K562 (cell line): ENCODE measurements around the gene DNASE1L1. TPM values are rescaled to one million over a fixed set of nuclear protein-coding genes. Genes with fewer than 3 reads are reported as not detected.

ENCODE experiments used
- ATAC-seq: fragments of 200-7000 bp; cut with Tn5 transposase; 3 replicates; pipeline ENCODE4 v1.9.1; 2020; ENCODE audit warnings: moderate library complexity
- BruUV-seq: library from RNA; stranded (reverse); fragments of 400-500 nt; replicated peaks from 2 replicates; lab custom pipeline; 2021; lab: Mats Ljungman, UMichigan
- CTCF ChIA-PET: fragments of 300-600 bp; formaldehyde crosslinking; extraction: SDS; loops from one replicate; lab custom pipeline; 2021; ENCODE audit warnings: low intra/inter-chr PET ratio; lab: Yijun Ruan, JAX
- POLR2A ChIA-PET: fragments of 300-600, 350-650 bp; sonication (Branson Sonifier 250); formaldehyde crosslinking; extraction: SDS; loops from one replicate; lab custom pipeline; 2021; ENCODE audit warnings: antibody characterized with exemption, inconsistent platforms; lab: Yijun Ruan, JAX
- DNase-seq, 4 experiments: peaks; one replicate each; pipeline versions ENCODE4 v3.0.0 to v3.0.0-alpha.2; 2011 to 2018; ENCODE audit warnings: low spot score in 3 of 4, mixed read lengths in 3 of 4; ENCODE audit errors: extremely low read depth in 1 of 4
- FAIRE-seq: peaks from 2 replicates; lab custom pipeline; 2011; peaks lifted over from hg19 to GRCh38; lab: Jason Lieb, UNC
- H2AFZ ChIP-seq: 2 replicates; pipeline ENCODE4 v1.6.0; 2011; ENCODE audit warnings: low read depth, low read length, control low read depth, inconsistent platforms
- H3K27ac ChIP-seq: fragments of 200-600 bp; 3 replicates; pipeline ENCODE4 v1.8.0; 2011; ENCODE audit warnings: low read depth, mild to moderate bottlenecking, control low read depth, inconsistent platforms, low read length, moderate library complexity, mixed read lengths; ENCODE audit errors: extremely low read depth
- H3K27me3 ChIP-seq, 2 experiments: fragments of 300-600 bp in 1 of 2; 2 replicates in 1 of 2; 3 replicates in 1 of 2; pipeline versions ENCODE4 v1.6.0 to v1.8.0; 2011; ENCODE audit warnings: inconsistent platforms in 2 of 2, low read length in 2 of 2, mild to moderate bottlenecking in 1 of 2, mixed read lengths in 1 of 2, moderate library complexity in 1 of 2; ENCODE audit not compliant: control insufficient read depth in 2 of 2, insufficient read depth in 2 of 2
- H3K36me3 ChIP-seq: fragments of 300-600 bp; 3 replicates; pipeline ENCODE4 v1.8.0; 2011; ENCODE audit warnings: mild to moderate bottlenecking, low read length, inconsistent platforms; ENCODE audit not compliant: control insufficient read depth, insufficient read depth
- H3K4me1 ChIP-seq, 2 experiments: fragments of 200-600 bp in 1 of 2; replicated peaks in 1 of 2; 2 replicates in 1 of 2; 3 replicates in 1 of 2; pipeline versions ENCODE4 v1.5.1 to v1.8.0; 2011; ENCODE audit warnings: inconsistent platforms in 2 of 2, low read length in 2 of 2, mild to moderate bottlenecking in 1 of 2, mixed read lengths in 1 of 2, moderate library complexity in 1 of 2; ENCODE audit not compliant: control insufficient read depth in 2 of 2, insufficient read depth in 2 of 2
- H3K4me2 ChIP-seq: 2 replicates; pipeline ENCODE4 v1.6.1; 2011; ENCODE audit warnings: low read length, control low read depth, inconsistent platforms, mixed read lengths; ENCODE audit not compliant: insufficient read depth
- H3K4me3 ChIP-seq: fragments of 200-600 bp; sonication (generic), shearing (Covaris generic); 2 replicates; pipeline ENCODE4 v1.5.1; 2016; ENCODE audit warnings: control low read depth, inconsistent platforms
- H3K79me2 ChIP-seq: fragments of 200-600 bp; 3 replicates; pipeline ENCODE4 v1.8.0; 2011; ENCODE audit warnings: low read length, inconsistent platforms; ENCODE audit not compliant: control insufficient read depth, insufficient read depth
- H3K9ac ChIP-seq, 2 experiments: 2 replicates each; pipeline versions ENCODE4 v1.6.0 to v1.6.1; 2011; ENCODE audit warnings: low read depth in 2 of 2, low read length in 2 of 2, control low read depth in 1 of 2, inconsistent platforms in 1 of 2, mild to moderate bottlenecking in 1 of 2, mixed read lengths in 1 of 2; ENCODE audit not compliant: insufficient read depth in 1 of 2
- H3K9me1 ChIP-seq: one replicate; pipeline ENCODE4 v1.6.0; 2011; ENCODE audit warnings: inconsistent platforms, mild to moderate bottlenecking, low read length, moderate library complexity; ENCODE audit not compliant: control insufficient read depth, insufficient read depth
- H3K9me3 ChIP-seq: replicated peaks from 2 replicates; pipeline ENCODE4 v1.5.1; 2011; ENCODE audit warnings: low read depth, low read length, inconsistent platforms; ENCODE audit not compliant: control insufficient read depth, insufficient read depth
- H4K20me1 ChIP-seq: replicated peaks from 2 replicates; pipeline ENCODE4 v1.6.1; 2011; ENCODE audit warnings: low read length, inconsistent platforms, mixed read lengths; ENCODE audit not compliant: control insufficient read depth, insufficient read depth
- CTBP1 ChIP-seq: fragments of 450-650 bp; IDR thresholded peaks from 2 replicates; pipeline ENCODE4 v1.6.1; 2016; ENCODE audit warnings: borderline replicate concordance
- KAT7 ChIP-seq: sonication (generic); formaldehyde crosslinking; IDR thresholded peaks from 2 replicates; pipeline ENCODE4 v1.8.0; 2022; ENCODE audit warnings: missing genetic modification reagents, mild to moderate bottlenecking, borderline replicate concordance
- POLR2A ChIP-seq: fragments of 450-650 bp; conservative IDR thresholded peaks from 2 replicates; pipeline ENCODE4 v1.6.1; 2016
- POLR2G ChIP-seq: fragments of 200-400 bp; formaldehyde crosslinking; IDR thresholded peaks from 2 replicates; pipeline ENCODE4 v1.6.1; 2017; ENCODE audit warnings: low read depth, mild to moderate bottlenecking, antibody characterized with exemption, low read length, moderate library complexity
- POLR2H ChIP-seq: IDR thresholded peaks from 2 replicates; pipeline ENCODE4 v1.6.1; 2016; ENCODE audit warnings: missing genetic modification characterization, low read depth, mild to moderate bottlenecking, control low read depth, missing compliant biosample characterization, moderate library complexity
- RBFOX2 ChIP-seq: fragments of 200-400 bp; formaldehyde crosslinking; IDR thresholded peaks from 2 replicates; pipeline ENCODE4 v1.6.1; 2017; ENCODE audit warnings: low read depth, mild to moderate bottlenecking, low read length, moderate library complexity
- SIN3B ChIP-seq: fragments of 450-650 bp; IDR thresholded peaks from 2 replicates; pipeline ENCODE4 v1.6.1; 2017; ENCODE audit warnings: low read depth, mild to moderate bottlenecking, moderate library complexity
- TAF9B ChIP-seq: fragments of 450-650 bp; IDR thresholded peaks from 2 replicates; pipeline ENCODE4 v1.6.1; 2018; ENCODE audit warnings: mild to moderate bottlenecking; ENCODE audit not compliant: partially characterized antibody
- TCF3 ChIP-seq: sonication (generic); formaldehyde crosslinking; IDR thresholded peaks from 2 replicates; pipeline ENCODE4 v1.4.0; 2020; ENCODE audit warnings: mild to moderate bottlenecking, missing genetic modification reagents
- ZNF41 ChIP-seq: fragments of 250-450 bp; sonication (Bioruptor Pico); conservative IDR thresholded peaks from 2 replicates; pipeline ENCODE4 v1.4.0; 2020; ENCODE audit warnings: mild to moderate bottlenecking
- ZNF695 ChIP-seq: fragments of 450-650 bp; formaldehyde crosslinking; IDR thresholded peaks from 2 replicates; pipeline ENCODE4 v1.4.0; 2020; ENCODE audit warnings: mild to moderate bottlenecking, moderate library complexity
- WGBS: fragments of 100-300 bp; shearing (Covaris generic); methylation state at CpG from one replicate; pipeline ENCODE4 v1.1.6; 2016; ENCODE audit warnings: low coverage, mixed read lengths; ENCODE audit not compliant: insufficient coverage; ENCODE audit errors: missing lambda C conversion rate; 5-methylcytosine and 5-hydroxymethylcytosine counted together
- in situ Hi-C: fragments of 300-500 bp; cut with MboI; formaldehyde crosslinking; loops from 4 replicates; pipeline ENCODE4 v1.15.0; 2018; ENCODE audit warnings: inconsistent platforms, mixed read lengths
- intact Hi-C: fragments of 100-400 bp; cut with micrococcal nuclease; formaldehyde crosslinking; loops from 2 replicates; pipeline ENCODE4 v1.14.2; 2022
- polyA plus RNA-seq, 8 experiments: library from polyadenylated mRNA; depleted of rRNA in 4 of 8; stranded (reverse) in 5 of 8; unstranded in 3 of 8; fragments of >200 nt; fragmentation: Nextera tagmentation in 2 of 8; fragmentation: Illumina TruSeq in 1 of 8; extraction: Ambion mirVana in 2 of 8; extraction: Trizol in 1 of 8; gene quantifications; 2 replicates each; pipeline versions ENCODE4 v1.2.1 to v1.2.3, GENCODE V29; 2011 to 2014; ENCODE audit warnings: inconsistent platforms in 1 of 8, missing spikeins in 1 of 8
- total RNA-seq, 7 experiments: library from RNA; depleted of rRNA in 6 of 7; stranded (reverse); fragments of >200 nt in 6 of 7; fragmentation: Illumina TruSeq in 2 of 7; extraction: Trizol in 2 of 7; gene quantifications; 2 replicates each; pipeline versions ENCODE4 v1.2.1 to v1.2.3, GENCODE V29; 2011 to 2021; ENCODE audit warnings: low replicate concordance in 1 of 7
- TF ChIP-seq, protein P1 (sequence below): sonication (generic); formaldehyde crosslinking; IDR thresholded peaks from 2 replicates; pipeline ENCODE4 v1.9.0; 2022; ENCODE audit warnings: mild to moderate bottlenecking, missing genetic modification reagents

The DNASE1L1 gene
- total and polyA plus RNA-seq, 9 of the 15 experiments (the other 6 are each of a cell fraction or from before 2014, with no cell fraction given) = 0.73 to 12.6 (median 7.9) TPM

- no TSS peak for BruUV-seq
- no peak overlapping the region for H2AFZ ChIP-seq
- CTCF ChIA-PET = no interaction called here
- in situ Hi-C loops = no loop called here
- H3K27me3 ChIP-seq = no peaks in the 10 kb centered on the region
- intact Hi-C loops = no loop called here
- H3K79me2 ChIP-seq = peaks cover 61% of the 10 kb centered on the region
- H3K9me1 ChIP-seq = no peaks in the 10 kb centered on the region
- H3K4me2 ChIP-seq = no peak overlapping the region
- H3K9ac ChIP-seq = peak overlapping the region in 1 of 2 experiments; percentile 26; a peak in 1 of 4 replicates
- TF ChIP-seq POLR2H (tag) = no peak
- no peak for TF ChIP-seq SIN3B
- no peak for TF ChIP-seq ZNF695
- TF ChIP-seq TAF9B = no peak
- no peak for TF ChIP-seq TCF3 (CRISPR knock-in tag)
- peak; percentile 75 for TF ChIP-seq RBFOX2
- no peak for TF ChIP-seq CTBP1
- 0 out of 2 replicates have a peak, but pooled peaks have one; percentile 44 for TF ChIP-seq KAT7
- no peak for TF ChIP-seq ZNF41 (CRISPR knock-in tag)
- 0 out of 2 replicates have a peak, but pooled peaks have one; percentile 27 for TF ChIP-seq POLR2A
- TF ChIP-seq POLR2G = peak; percentile 58
- TF ChIP-seq, protein P1, sequence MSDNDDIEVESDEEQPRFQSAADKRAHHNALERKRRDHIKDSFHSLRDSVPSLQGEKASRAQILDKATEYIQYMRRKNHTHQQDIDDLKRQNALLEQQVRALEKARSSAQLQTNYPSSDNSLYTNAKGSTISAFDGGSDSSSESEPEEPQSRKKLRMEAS = peak; percentile 17; the same call in 1 of the 2 replicates
- no peaks in the 10 kb centered on the region for H3K9me3 ChIP-seq
- H3K27ac ChIP-seq = no peak overlapping the region
- peaks cover 10 to 61% of the 10 kb centered on the region in 2 experiments for H3K4me1 ChIP-seq
- POLR2A ChIA-PET = interaction anchor here (0.7 to 1.2 kb wide), 3 partner anchors 9 to 17 kb away, joined by 3 to 4 read pairs (median 3); no protein-coding TSS in a partner anchor
- peaks cover 74% of the 10 kb centered on the region; the same call in 2 of the 3 replicates for H3K36me3 ChIP-seq
- DNase-seq = no peak
- no peak overlapping the region for H3K4me3 ChIP-seq
- WGBS = 95% methylated on average over 13 of the region's 32 CpGs
- no peaks in the 10 kb centered on the region; the same call in 1 of the 2 replicates for H4K20me1 ChIP-seq
- FAIRE-seq = no peak
- no peak for ATAC-seq
These were observed 42.9 kb downstream of the DNASE1L1 start for GRCh38 chrX:154365997-154366665.
